Measurements from ENCODE around the gene EMILIN2.

Gene EMILIN2

GRCh38 chr18:2956056-2956455 is 109.2 kb downstream of the EMILIN2 start:
- TF ChIP-seq CTCF (IDR thresholded peaks at IDR 0.05; ENCODE audit: insufficient read depth, low read depth, low read length, missing control alignments): no peak
- DNase-seq (ENCODE audit: low read depth): no peak
- no peak overlapping the region for H3K4me3 ChIP-seq (ENCODE audit: low read length)

GRCh38 chr18:2958819-2959298 is 112.1 kb downstream of the EMILIN2 start:
- TF ChIP-seq CTCF (IDR thresholded peaks at IDR 0.05; ENCODE audit: insufficient read depth, low read depth, low read length, missing control alignments): no peak
- H3K4me3 ChIP-seq (ENCODE audit: low read length): no peak overlapping the region
- DNase-seq (ENCODE audit: low read depth): no peak

GRCh38 chr18:2959341-2959740 is 112.5 kb downstream of the EMILIN2 start:
- no peak for DNase-seq (ENCODE audit: low read depth)
- TF ChIP-seq CTCF (IDR thresholded peaks at IDR 0.05; ENCODE audit: insufficient read depth, low read depth, low read length, missing control alignments): no peak
- H3K4me3 ChIP-seq (ENCODE audit: low read length): no peak overlapping the region

- H3K4me3 ChIP-seq (ENCODE audit: low read length): no peak overlapping the region
- no peak for DNase-seq (ENCODE audit: low read depth)
- no peak for TF ChIP-seq CTCF (IDR thresholded peaks at IDR 0.05; ENCODE audit: insufficient read depth, low read depth, low read length, missing control alignments)
These were observed 114.3 kb downstream of the EMILIN2 start for GRCh38 chr18:2960983-2961696.

- DNase-seq (ENCODE audit: low read depth): no peak
- no peak overlapping the region for H3K4me3 ChIP-seq (ENCODE audit: low read length)
- TF ChIP-seq CTCF (IDR thresholded peaks at IDR 0.05; ENCODE audit: insufficient read depth, low read depth, low read length, missing control alignments): no peak
These were observed 115.0 kb downstream of the EMILIN2 start for GRCh38 chr18:2961821-2962220.

GRCh38 chr18:2963048-2963447 is 116.2 kb downstream of the EMILIN2 start:
- no peak for TF ChIP-seq CTCF (IDR thresholded peaks at IDR 0.05; ENCODE audit: insufficient read depth, low read depth, low read length, missing control alignments)
- DNase-seq (ENCODE audit: low read depth): no peak
- H3K4me3 ChIP-seq (ENCODE audit: low read length): no peak overlapping the region

Measured in epithelial cell of esophagus (primary cell).